ENCODE measurements around the gene TNFSF11.

Gene TNFSF11

DNA sequence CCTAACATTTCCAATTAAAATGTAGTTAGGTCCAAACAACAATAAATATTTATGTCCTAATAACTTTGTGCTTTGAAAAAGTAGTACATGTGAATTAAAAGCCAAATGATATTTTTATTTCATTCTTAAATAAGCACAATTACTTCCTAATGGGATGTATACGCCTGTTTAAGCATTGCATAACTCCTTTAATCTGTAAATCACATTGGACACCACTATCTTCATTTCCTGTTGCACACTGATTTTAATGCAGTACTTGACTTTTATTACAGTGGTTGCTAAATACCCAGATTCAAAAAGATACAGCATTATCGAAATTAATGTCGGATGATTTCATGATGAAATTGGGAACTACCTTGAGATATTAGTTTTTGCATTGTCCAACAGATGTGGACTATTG, 70.9 kb downstream of the TNFSF11 start:
- Histone ChIP-seq H3K27ac (no peak overlapping the region), H3K4me1 (ENCODE audit: low read depth, poor library complexity, severe bottlenecking) (no peaks in the 10 kb centered on the region), H2AFZ (ENCODE audit: low read depth) (no peak overlapping the region), H3K27me3 (ENCODE audit: insufficient read depth, low read depth) (no peaks in the 10 kb centered on the region), H3K4me3 (IDR thresholded peaks at IDR 0.05; ENCODE audit: insufficient read depth, low read depth, low read length) (no peak overlapping the region), H4K20me1 (ENCODE audit: insufficient read depth) (no peaks in the 10 kb centered on the region), H3K36me3 (ENCODE audit: insufficient read depth) (no peaks in the 10 kb centered on the region), H3K4me2 (no peak overlapping the region), H3K79me2 (ENCODE audit: insufficient read depth, low read depth) (no peaks in the 10 kb centered on the region), H3K9ac (no peak overlapping the region)
- TF ChIP-seq CTCF (conservative IDR thresholded peaks at IDR 0.05; ENCODE audit: low read depth, low read length) = no peak

- no peak for TF ChIP-seq CTCF (conservative IDR thresholded peaks at IDR 0.05; ENCODE audit: low read depth, low read length)
- Histone ChIP-seq H3K27ac (no peak overlapping the region), H3K27me3 (ENCODE audit: insufficient read depth, low read depth) (no peaks in the 10 kb centered on the region), H3K4me3 (IDR thresholded peaks at IDR 0.05; ENCODE audit: insufficient read depth, low read depth, low read length) (no peak overlapping the region), H2AFZ (ENCODE audit: low read depth) (no peak overlapping the region), H3K4me1 (ENCODE audit: low read depth, poor library complexity, severe bottlenecking) (no peaks in the 10 kb centered on the region), H3K4me2 (no peak overlapping the region), H4K20me1 (ENCODE audit: insufficient read depth) (no peaks in the 10 kb centered on the region), H3K79me2 (ENCODE audit: insufficient read depth, low read depth) (no peaks in the 10 kb centered on the region), H3K36me3 (ENCODE audit: insufficient read depth) (no peaks in the 10 kb centered on the region), H3K9ac (no peak overlapping the region)
Measured at GRCh38 chr13:42645717-42646116, 71.8 kb downstream of the TNFSF11 start.

- no peak overlapping the region for H2AFZ ChIP-seq (ENCODE audit: low read depth)
- no peak overlapping the region for H3K9ac ChIP-seq
- H3K4me1 ChIP-seq (ENCODE audit: low read depth, poor library complexity, severe bottlenecking) = no peaks in the 10 kb centered on the region
- H3K27ac ChIP-seq = no peak overlapping the region
- no peaks in the 10 kb centered on the region for H3K36me3 ChIP-seq (ENCODE audit: insufficient read depth)
- no peaks in the 10 kb centered on the region for H3K79me2 ChIP-seq (ENCODE audit: insufficient read depth, low read depth)
- no peak overlapping the region for H3K4me2 ChIP-seq
- TF ChIP-seq CTCF (conservative IDR thresholded peaks at IDR 0.05; ENCODE audit: low read depth, low read length) = no peak
- no peak overlapping the region for H3K4me3 ChIP-seq (IDR thresholded peaks at IDR 0.05; ENCODE audit: insufficient read depth, low read depth, low read length)
- H4K20me1 ChIP-seq (ENCODE audit: insufficient read depth) = no peaks in the 10 kb centered on the region
- H3K27me3 ChIP-seq (ENCODE audit: insufficient read depth, low read depth) = no peaks in the 10 kb centered on the region
Measured at GRCh38 chr13:42649141-42649540, 75.2 kb downstream of the TNFSF11 start.

GRCh38 chr13:42649831-42650230, 75.9 kb downstream of the TNFSF11 start:
- no peaks in the 10 kb centered on the region for H3K79me2 ChIP-seq (ENCODE audit: insufficient read depth, low read depth)
- H3K4me2 ChIP-seq = no peak overlapping the region
- no peak overlapping the region for H3K27ac ChIP-seq
- H3K4me3 ChIP-seq (IDR thresholded peaks at IDR 0.05; ENCODE audit: insufficient read depth, low read depth, low read length) = no peak overlapping the region
- no peaks in the 10 kb centered on the region for H3K27me3 ChIP-seq (ENCODE audit: insufficient read depth, low read depth)
- no peak overlapping the region for H2AFZ ChIP-seq (ENCODE audit: low read depth)
- H3K4me1 ChIP-seq (ENCODE audit: low read depth, poor library complexity, severe bottlenecking) = no peaks in the 10 kb centered on the region
- no peaks in the 10 kb centered on the region for H4K20me1 ChIP-seq (ENCODE audit: insufficient read depth)
- no peak overlapping the region for H3K9ac ChIP-seq
- TF ChIP-seq CTCF (conservative IDR thresholded peaks at IDR 0.05; ENCODE audit: low read depth, low read length) = no peak
- no peaks in the 10 kb centered on the region for H3K36me3 ChIP-seq (ENCODE audit: insufficient read depth)

GRCh38 chr13:42650506-42650905, 76.6 kb downstream of the TNFSF11 start:
- TF ChIP-seq CTCF (conservative IDR thresholded peaks at IDR 0.05; ENCODE audit: low read depth, low read length) = no peak
- H3K79me2 ChIP-seq (ENCODE audit: insufficient read depth, low read depth) = no peaks in the 10 kb centered on the region
- no peak overlapping the region for H2AFZ ChIP-seq (ENCODE audit: low read depth)
- H3K4me3 ChIP-seq (IDR thresholded peaks at IDR 0.05; ENCODE audit: insufficient read depth, low read depth, low read length) = no peak overlapping the region
- H3K4me2 ChIP-seq = no peak overlapping the region
- no peaks in the 10 kb centered on the region for H4K20me1 ChIP-seq (ENCODE audit: insufficient read depth)
- H3K27me3 ChIP-seq (ENCODE audit: insufficient read depth, low read depth) = no peaks in the 10 kb centered on the region
- H3K9ac ChIP-seq = no peak overlapping the region
- no peaks in the 10 kb centered on the region for H3K4me1 ChIP-seq (ENCODE audit: low read depth, poor library complexity, severe bottlenecking)
- no peak overlapping the region for H3K27ac ChIP-seq
- no peaks in the 10 kb centered on the region for H3K36me3 ChIP-seq (ENCODE audit: insufficient read depth)
